GM19043 (cell line): ENCODE measurements around the gene PHKG2.

Experiments
- ATAC-seq: cut with Tn5 transposase; IDR thresholded peaks from one replicate; pipeline ENCODE4 v1.9.1; 2021; ENCODE audit warnings: low read depth; ENCODE audit not compliant: unreplicated experiment

Gene PHKG2

GRCh38 chr16:30725418-30725792 lies 22.8 kb upstream of the PHKG2 start:
- ATAC-seq: no peak

DNA sequence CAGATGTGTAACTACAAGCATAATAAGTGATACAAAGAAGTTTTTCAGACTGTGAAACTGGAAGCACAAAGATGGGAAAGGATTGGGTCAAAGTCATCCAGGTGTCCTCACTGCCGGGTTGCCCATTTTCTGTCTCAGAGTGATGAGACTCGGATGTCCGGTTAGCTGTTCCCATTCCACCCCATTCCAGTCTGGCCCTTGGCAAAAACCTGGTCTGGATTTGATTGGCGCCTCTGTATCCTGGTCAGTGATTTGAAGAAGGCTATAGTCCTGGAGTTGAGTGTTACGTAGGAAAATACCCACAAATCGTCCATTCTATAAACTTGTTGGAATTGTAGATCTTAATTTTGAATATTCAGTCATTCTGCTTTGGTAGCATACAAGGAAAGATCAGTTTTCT lies 19.9 kb upstream of the PHKG2 start:
- ATAC-seq: no peak

GRCh38 chr16:30728899-30729672 lies 19.1 kb upstream of the PHKG2 start:
- no peak for ATAC-seq

DNA sequence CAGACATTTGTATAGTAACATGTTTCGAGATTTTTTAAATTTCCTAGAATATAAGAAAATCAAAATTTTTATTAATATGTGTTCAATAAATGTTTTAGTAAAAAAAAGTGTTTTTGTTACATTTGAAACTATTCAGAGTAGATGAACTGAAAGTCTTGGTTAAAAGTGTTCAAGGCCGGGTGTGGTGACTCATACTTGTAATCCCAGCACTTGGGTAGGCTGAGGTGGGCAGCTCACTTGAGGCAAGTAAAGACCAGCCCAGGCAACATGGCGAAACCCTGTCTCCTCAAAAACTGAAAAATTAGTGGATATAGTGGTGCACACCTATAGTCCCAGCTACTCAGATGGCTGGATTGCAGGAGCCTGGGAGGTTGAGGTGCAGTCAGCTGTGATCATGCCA lies 16.8 kb upstream of the PHKG2 start:
- no peak for ATAC-seq

DNA sequence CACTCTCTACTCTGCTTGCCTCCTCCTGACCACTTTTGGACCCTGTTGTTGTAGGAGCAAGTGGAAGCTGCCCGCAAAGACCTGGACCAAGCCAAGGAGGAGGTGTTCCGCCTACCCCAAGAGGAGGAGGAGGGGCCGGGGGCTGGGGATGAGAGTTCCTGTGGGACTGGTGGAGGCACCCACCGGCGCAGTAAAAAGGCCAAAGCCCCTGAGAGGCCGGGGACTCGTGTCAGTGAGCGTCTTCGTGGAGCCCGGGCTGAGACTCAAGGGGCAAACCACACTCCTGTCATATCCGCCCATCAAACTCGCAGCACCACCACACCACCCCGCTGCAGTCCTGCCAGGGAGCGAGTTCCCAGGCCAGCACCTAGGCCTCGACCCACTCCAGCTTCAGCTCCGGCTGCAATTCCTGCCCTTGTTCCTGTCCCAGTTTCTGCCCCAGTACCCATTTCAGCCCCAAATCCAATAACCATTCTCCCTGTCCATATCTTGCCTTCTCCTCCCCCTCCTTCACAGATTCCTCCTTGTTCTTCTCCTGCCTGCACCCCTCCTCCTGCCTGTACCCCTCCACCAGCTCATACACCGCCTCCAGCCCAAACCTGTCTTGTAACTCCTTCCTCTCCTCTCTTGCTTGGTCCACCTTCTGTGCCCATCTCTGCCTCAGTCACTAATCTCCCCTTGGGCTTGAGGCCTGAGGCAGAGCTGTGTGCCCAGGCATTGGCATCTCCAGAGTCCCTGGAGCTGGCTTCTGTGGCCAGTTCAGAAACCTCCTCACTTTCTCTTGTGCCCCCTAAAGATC lies 11.0 kb upstream of the PHKG2 start:
- no peak for ATAC-seq

- ATAC-seq: no peak
These were observed 10.2 kb upstream of the PHKG2 start for GRCh38 chr16:30737794-30738648.

DNA sequence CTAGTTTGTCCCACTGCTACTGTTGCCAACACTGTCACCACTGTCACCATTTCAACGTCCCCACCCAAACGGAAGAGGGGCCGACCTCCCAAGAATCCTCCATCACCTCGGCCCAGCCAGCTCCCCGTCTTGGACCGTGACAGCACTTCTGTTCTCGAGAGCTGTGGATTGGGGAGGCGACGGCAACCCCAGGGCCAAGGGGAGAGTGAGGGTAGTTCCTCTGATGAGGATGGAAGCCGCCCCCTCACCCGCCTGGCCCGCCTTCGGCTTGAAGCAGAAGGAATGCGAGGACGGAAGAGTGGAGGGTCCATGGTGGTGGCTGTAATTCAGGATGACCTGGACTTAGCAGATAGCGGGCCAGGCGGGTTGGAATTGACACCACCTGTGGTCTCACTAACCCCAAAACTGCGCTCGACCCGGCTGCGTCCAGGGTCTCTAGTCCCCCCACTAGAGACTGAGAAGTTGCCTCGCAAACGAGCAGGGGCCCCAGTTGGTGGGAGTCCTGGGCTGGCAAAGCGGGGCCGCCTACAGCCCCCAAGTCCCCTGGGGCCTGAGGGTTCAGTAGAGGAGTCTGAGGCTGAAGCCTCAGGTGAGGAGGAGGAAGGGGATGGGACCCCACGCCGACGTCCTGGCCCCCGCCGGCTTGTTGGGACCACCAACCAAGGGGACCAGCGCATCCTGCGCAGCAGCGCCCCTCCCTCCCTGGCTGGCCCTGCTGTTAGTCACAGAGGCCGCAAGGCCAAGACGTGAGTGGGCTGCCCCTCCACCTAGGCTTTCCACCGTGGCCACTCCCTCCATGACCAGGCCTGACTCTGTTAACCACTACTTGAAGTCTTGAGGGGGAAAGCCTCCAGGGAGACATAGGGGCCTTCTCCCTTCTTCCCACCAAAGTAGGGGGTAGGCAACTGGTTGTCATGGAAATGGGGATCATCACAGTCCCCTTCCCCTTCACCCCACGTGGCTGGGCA lies 9.0 kb upstream of the PHKG2 start:
- ATAC-seq: no peak

DNA sequence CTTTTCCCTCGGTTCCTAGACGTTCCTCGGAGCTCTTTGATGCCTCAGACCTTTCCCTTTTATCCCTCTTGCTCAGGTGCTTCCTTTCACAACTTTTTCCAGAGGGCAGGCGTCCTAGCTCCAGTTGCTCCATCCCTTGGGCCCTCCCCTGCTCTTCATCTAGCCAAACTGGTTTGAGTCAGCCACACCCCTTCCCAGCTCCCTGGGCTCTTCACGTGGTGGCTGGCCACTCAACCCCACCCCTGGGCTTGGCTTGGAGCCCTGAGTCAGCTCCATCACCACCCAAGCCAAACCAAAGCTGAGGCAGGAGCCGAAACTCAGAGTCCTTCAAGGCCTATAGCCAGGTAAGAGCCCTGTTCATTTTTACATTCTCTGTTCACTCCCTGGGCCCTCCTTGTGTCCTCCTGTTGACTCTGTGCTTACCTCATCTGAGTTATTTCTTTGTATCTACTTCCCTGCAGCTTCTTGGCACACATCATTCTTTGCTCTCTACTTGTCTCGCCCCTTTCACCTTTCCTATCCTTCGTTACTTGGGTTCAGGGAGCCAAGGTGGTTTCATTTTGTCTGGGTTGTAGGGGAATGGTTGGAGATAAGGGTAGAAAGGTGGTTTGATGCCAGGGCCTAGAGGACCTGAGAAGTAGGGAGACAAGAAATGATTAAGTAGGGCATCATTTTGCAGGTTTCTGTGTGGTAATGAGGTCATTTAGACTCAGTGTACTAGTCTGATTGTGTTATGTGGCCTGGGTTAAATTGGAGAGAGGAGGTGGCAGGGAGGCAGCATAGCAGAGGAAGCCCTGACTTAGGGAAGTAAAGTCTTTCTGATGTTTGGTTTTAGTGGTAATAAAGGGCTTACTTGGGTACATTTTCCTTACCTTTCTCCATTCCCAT lies 7.6 kb upstream of the PHKG2 start:
- no peak for ATAC-seq

GRCh38 chr16:30741461-30741914 lies 6.7 kb upstream of the PHKG2 start:
- no peak for ATAC-seq

DNA sequence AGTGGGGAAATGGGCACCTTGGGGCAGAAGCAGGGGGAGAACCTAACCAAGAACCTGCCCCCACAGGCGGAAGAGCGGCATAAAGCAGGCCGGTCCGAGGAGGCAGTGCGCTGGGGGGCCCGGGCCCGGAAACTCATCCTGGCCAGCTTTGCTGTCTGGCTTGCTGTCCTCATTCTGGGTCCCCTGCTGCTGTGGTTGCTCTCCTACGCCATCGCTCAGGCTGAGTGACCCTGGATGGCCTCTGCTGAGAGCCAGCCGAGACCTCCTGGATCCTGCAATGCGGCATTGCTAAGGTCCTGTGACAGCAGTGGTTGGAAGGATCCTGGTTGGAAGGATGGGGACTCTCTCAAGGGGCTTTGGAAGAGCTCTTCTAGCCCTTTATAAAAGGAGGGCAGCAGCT lies 4.5 kb upstream of the PHKG2 start:
- no peak for ATAC-seq

GRCh38 chr16:30744183-30744582 lies 4.0 kb upstream of the PHKG2 start:
- ATAC-seq: no peak

- no peak for ATAC-seq
These were observed 3.1 kb upstream of the PHKG2 start for GRCh38 chr16:30745082-30745481.

DNA sequence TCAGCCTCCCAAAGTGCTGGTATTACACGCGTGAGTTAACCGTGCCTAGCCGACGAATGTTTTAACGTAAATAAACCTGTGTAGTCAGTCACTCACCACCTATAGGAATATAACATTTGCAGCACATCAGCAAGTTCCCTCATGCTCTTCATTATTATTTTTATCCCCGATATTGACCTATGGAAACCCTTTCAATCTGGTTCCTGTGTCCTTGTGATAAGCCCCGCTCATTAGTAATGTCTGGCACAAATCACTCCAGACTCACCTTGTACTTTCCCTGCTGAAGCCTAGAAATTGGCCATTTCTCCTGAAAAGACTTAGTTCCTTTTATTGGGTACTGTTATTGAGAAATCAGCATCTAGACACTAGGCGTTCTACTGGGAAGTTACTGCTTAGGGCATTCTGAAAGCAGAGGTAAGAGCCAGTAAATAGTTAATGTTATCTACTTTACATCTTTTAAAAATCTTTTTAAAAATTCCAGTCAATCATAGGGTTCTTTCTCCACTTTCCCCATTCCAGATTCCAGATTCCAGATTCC lies 1.5 kb upstream of the PHKG2 start:
- ATAC-seq: no peak

- ATAC-seq: no peak
These were observed 894 bp upstream of the PHKG2 start for GRCh38 chr16:30747331-30747730.

DNA sequence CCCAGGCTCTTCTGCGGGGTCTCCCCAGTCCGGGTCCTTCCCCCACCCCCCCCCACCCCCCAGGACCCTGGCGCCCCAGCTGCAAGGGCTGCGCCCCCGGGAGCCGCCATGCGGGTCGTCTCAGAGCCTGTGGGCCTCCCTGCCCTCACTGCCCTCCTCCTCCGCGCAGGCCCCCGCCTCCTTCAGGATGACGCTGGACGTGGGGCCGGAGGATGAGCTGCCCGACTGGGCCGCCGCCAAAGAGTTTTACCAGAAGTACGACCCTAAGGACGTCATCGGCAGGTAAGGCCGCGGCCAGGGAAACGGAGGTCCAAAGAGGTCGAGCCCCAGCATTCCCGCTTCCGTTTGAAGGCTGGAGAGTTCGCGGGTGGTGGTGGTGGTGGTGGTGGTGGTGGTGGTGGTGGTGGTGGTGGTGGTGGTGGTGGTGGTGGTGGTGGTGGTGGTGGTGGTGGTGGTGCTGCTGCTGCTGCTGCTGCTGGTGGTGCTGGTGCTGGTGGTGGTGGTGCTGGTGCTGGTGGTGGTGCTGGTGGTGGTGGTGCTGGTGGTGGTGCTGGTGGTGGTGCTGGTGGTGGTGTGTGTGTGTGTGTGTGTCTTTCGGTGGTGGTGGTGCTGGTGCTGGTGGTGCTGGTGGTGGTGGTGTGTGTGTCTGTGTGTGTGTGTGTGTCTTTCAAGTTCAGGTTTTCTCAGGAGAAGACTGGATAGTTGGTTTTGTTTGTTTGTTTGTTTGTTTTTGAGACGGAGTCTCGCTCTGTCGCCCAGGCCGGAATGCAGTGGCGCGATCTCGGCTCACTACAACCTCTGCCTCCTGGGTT lies 615 bp downstream of the PHKG2 start:
- no peak for ATAC-seq

GRCh38 chr16:30750201-30750600 lies 2.0 kb downstream of the PHKG2 start:
- ATAC-seq: no peak

GRCh38 chr16:30750876-30751465 lies 2.7 kb downstream of the PHKG2 start:
- ATAC-seq: no peak
